PFSK-1 (cell line): ENCODE data around the gene GRIN2D.

Source experiments
- FOXP2 ChIP-seq: optimal IDR thresholded peaks from 2 replicates; pipeline ENCODE3; 2011; ENCODE audit warnings: borderline replicate concordance, control low read depth, inconsistent platforms; ENCODE audit not compliant: insufficient read depth; ENCODE audit errors: extremely low read length, extremely low read depth
- POLR2AphosphoS5 ChIP-seq: IDR thresholded peaks from 2 replicates; pipeline ENCODE4 v1.6.1; 2012; ENCODE audit warnings: low read depth, mild to moderate bottlenecking, control low read depth, low read length, moderate library complexity
- REST ChIP-seq, 2 experiments: IDR thresholded peaks; 2 replicates each; pipeline versions ENCODE4 v1.6.1 to v1.8.0; 2011 to 2012; ENCODE audit warnings: low read depth in 2 of 2, low read length in 2 of 2, control low read depth in 1 of 2, inconsistent platforms in 1 of 2, mild to moderate bottlenecking in 1 of 2, moderate library complexity in 1 of 2; ENCODE audit not compliant: insufficient read depth in 1 of 2
- SIN3A ChIP-seq: IDR thresholded peaks from 2 replicates; pipeline ENCODE4 v1.6.1; 2012; ENCODE audit warnings: mild to moderate bottlenecking, low read length, moderate library complexity, borderline replicate concordance; ENCODE audit not compliant: insufficient read depth
- TAF1 ChIP-seq: IDR thresholded peaks from 2 replicates; pipeline ENCODE4 v1.6.1; 2012; ENCODE audit warnings: low read length, control low read depth, borderline replicate concordance; ENCODE audit not compliant: insufficient read depth

The GRIN2D gene

GRCh38 chr19:48350856-48351255 lies 42.6 kb upstream of the GRIN2D start:
- TF ChIP-seq REST (IDR thresholded peaks at IDR 0.05; ENCODE audit: insufficient read depth in 1 of 2, low read depth in 2 of 2, low read length in 2 of 2) (no peak), FOXP2 (no peak), POLR2AphosphoS5 (no peak)

- TF ChIP-seq REST (IDR thresholded peaks at IDR 0.05; ENCODE audit: insufficient read depth in 1 of 2, low read depth in 2 of 2, low read length in 2 of 2) (no peak), FOXP2 (no peak), SIN3A (no peak), TAF1 (no peak), POLR2AphosphoS5 (no peak)
These were observed 42.1 kb upstream of the GRIN2D start for GRCh38 chr19:48351341-48351752.

GRCh38 chr19:48353677-48354076 lies 39.8 kb upstream of the GRIN2D start:
- TF ChIP-seq POLR2AphosphoS5 (no peak), TAF1 (no peak), REST (IDR thresholded peaks at IDR 0.05; ENCODE audit: insufficient read depth in 1 of 2, low read depth in 2 of 2, low read length in 2 of 2) (no peak), FOXP2 (no peak), SIN3A (no peak)

- TF ChIP-seq SIN3A (no peak), REST (IDR thresholded peaks at IDR 0.05; ENCODE audit: insufficient read depth in 1 of 2, low read depth in 2 of 2, low read length in 2 of 2) (no peak), POLR2AphosphoS5 (no peak), TAF1 (no peak), FOXP2 (no peak)
These were observed 39.0 kb upstream of the GRIN2D start for GRCh38 chr19:48354332-48354992.

- no peak for TF ChIP-seq POLR2AphosphoS5
- no peak for TF ChIP-seq FOXP2
- no peak for TF ChIP-seq SIN3A
- TF ChIP-seq REST (IDR thresholded peaks at IDR 0.05; ENCODE audit: insufficient read depth in 1 of 2, low read depth in 2 of 2, low read length in 2 of 2) = no peak
- no peak for TF ChIP-seq TAF1
These were observed 38.0 kb upstream of the GRIN2D start for GRCh38 chr19:48355365-48355954.
